SK-N-SH treated with all-trans-retinoic acid at 6 μM for 48 hours (cell line): ENCODE measurements around the gene TBL1XR1.

ENCODE experiments used
- ATAC-seq: fragments of 200-7000 bp; cut with Tn5 transposase; 3 replicates; pipeline ENCODE4 v1.9.1; 2020; ENCODE audit warnings: mild to moderate bottlenecking, moderate library complexity
- ARNTL ChIP-seq: fragments of 450-650 bp; formaldehyde crosslinking; IDR thresholded peaks from 2 replicates; pipeline ENCODE4 v1.5.0; 2020; ENCODE audit warnings: low read depth, mild to moderate bottlenecking, moderate library complexity, borderline replicate concordance
- BACH2 ChIP-seq: fragments of 250-450 bp; sonication (Bioruptor Pico); IDR thresholded peaks from 2 replicates; pipeline ENCODE4 v1.9.0; 2021; ENCODE audit warnings: mild to moderate bottlenecking, borderline replicate concordance
- CSDC2 ChIP-seq: fragments of 250-450 bp; sonication (Bioruptor Pico); IDR thresholded peaks from 2 replicates; pipeline ENCODE4 v1.5.0; 2020; ENCODE audit warnings: mild to moderate bottlenecking, moderate library complexity
- CSRNP3 ChIP-seq: fragments of 250-450 bp; sonication (Bioruptor Pico); IDR thresholded peaks from 2 replicates; pipeline ENCODE4 v1.5.1; 2021; ENCODE audit warnings: mild to moderate bottlenecking, moderate library complexity
- ESRRG ChIP-seq: fragments of 250-450 bp; sonication (Bioruptor Pico); IDR thresholded peaks from 2 replicates; pipeline ENCODE4 v1.6.1; 2021; ENCODE audit warnings: mild to moderate bottlenecking
- GLIS3 ChIP-seq: fragments of 250-450 bp; sonication (Bioruptor Pico); IDR thresholded peaks from 2 replicates; pipeline ENCODE4 v1.5.0; 2020; ENCODE audit warnings: mild to moderate bottlenecking, moderate library complexity
- ISL1 ChIP-seq: fragments of 250-450 bp; sonication (Bioruptor Pico); IDR thresholded peaks from 2 replicates; pipeline ENCODE4 v2.1.2; 2022; ENCODE audit warnings: mild to moderate bottlenecking, moderate library complexity
- OSR1 ChIP-seq: fragments of 250-450 bp; sonication (Bioruptor Pico); IDR thresholded peaks from 2 replicates; pipeline ENCODE4 v1.8.0; 2022; ENCODE audit warnings: moderate library complexity, mild to moderate bottlenecking, inconsistent platforms
- PATZ1 ChIP-seq: fragments of 250-450 bp; sonication (Bioruptor Pico); IDR thresholded peaks from 2 replicates; pipeline ENCODE4 v1.8.0; 2020; ENCODE audit warnings: mild to moderate bottlenecking, moderate library complexity, borderline replicate concordance
- POU6F1 ChIP-seq: fragments of 250-450 bp; sonication (Bioruptor Pico); IDR thresholded peaks from 2 replicates; pipeline ENCODE4 v1.8.0; 2021; ENCODE audit warnings: low read depth, mild to moderate bottlenecking, moderate library complexity, borderline replicate concordance
- PPARA ChIP-seq: fragments of 250-450 bp; sonication (Bioruptor Pico); IDR thresholded peaks from 2 replicates; pipeline ENCODE4 v1.5.0; 2020; ENCODE audit warnings: mild to moderate bottlenecking, borderline replicate concordance
- RARB ChIP-seq: fragments of 250-450 bp; sonication (Bioruptor Pico); IDR thresholded peaks from 2 replicates; pipeline ENCODE4 v1.8.0; 2021; ENCODE audit warnings: mild to moderate bottlenecking, moderate library complexity
- TCF4 ChIP-seq: fragments of 250-450 bp; sonication (Bioruptor Pico); IDR thresholded peaks from 2 replicates; pipeline ENCODE4 v1.8.0; 2021; ENCODE audit warnings: mild to moderate bottlenecking, moderate library complexity, borderline replicate concordance
- TOX ChIP-seq: fragments of 250-450 bp; sonication (Bioruptor Pico); IDR thresholded peaks from 2 replicates; pipeline ENCODE4 v1.8.0; 2021; ENCODE audit warnings: mild to moderate bottlenecking, moderate library complexity, borderline replicate concordance
- TSHZ2 ChIP-seq: fragments of 250-450 bp; sonication (Bioruptor Pico); IDR thresholded peaks from 2 replicates; pipeline ENCODE4 v1.5.0; 2020; ENCODE audit warnings: mild to moderate bottlenecking, moderate library complexity
- ZC3H10 ChIP-seq: fragments of 250-450 bp; sonication (Bioruptor Pico); IDR thresholded peaks from 2 replicates; pipeline ENCODE4 v1.5.1; 2021; ENCODE audit warnings: mild to moderate bottlenecking, moderate library complexity
- ZFP3 ChIP-seq: fragments of 250-450 bp; sonication (Bioruptor Pico); IDR thresholded peaks from 2 replicates; pipeline ENCODE4 v1.5.0; 2020; ENCODE audit warnings: mild to moderate bottlenecking, moderate library complexity
- ZNF565 ChIP-seq: fragments of 450-650 bp; formaldehyde crosslinking; conservative IDR thresholded peaks from 2 replicates; pipeline ENCODE4 v1.5.0; 2020; ENCODE audit warnings: low read depth, mild to moderate bottlenecking, moderate library complexity
- ZNF70 ChIP-seq: fragments of 450-650 bp; formaldehyde crosslinking; IDR thresholded peaks from 2 replicates; pipeline ENCODE4 v1.5.0; 2020; ENCODE audit warnings: mild to moderate bottlenecking, moderate library complexity
- ZNF8 ChIP-seq: fragments of 450-650 bp; formaldehyde crosslinking; IDR thresholded peaks from 2 replicates; pipeline ENCODE4 v1.5.0; 2020; ENCODE audit warnings: mild to moderate bottlenecking, moderate library complexity

Gene TBL1XR1

GRCh38 chr3:177238686-177239216, 41.5 kb upstream of the TBL1XR1 start:
- TF ChIP-seq ZC3H10 (CRISPR knock-in tag) (no peak), CSRNP3 (no peak), CSDC2 (CRISPR knock-in tag) (no peak), ZNF565 (no peak), PATZ1 (CRISPR knock-in tag) (no peak), RARB (no peak), TCF4 (no peak), TOX (CRISPR knock-in tag) (no peak), POU6F1 (no peak), BACH2 (CRISPR knock-in tag) (no peak), OSR1 (no peak), ESRRG (CRISPR knock-in tag) (no peak)
- TF ChIP-seq, all 23 proteins: peak for 0
- no peak for ATAC-seq

- ATAC-seq, result no peak
- TF ChIP-seq PPARA (no peak), TSHZ2 (CRISPR knock-in tag) (no peak), GLIS3 (CRISPR knock-in tag) (no peak), ESRRG (CRISPR knock-in tag) (no peak), RARB (no peak), ZFP3 (CRISPR knock-in tag) (no peak), TCF4 (no peak), CSDC2 (CRISPR knock-in tag) (no peak), ARNTL (CRISPR knock-in tag) (no peak), ZNF8 (CRISPR knock-in tag) (no peak), ZC3H10 (CRISPR knock-in tag) (no peak), POU6F1 (no peak), CSRNP3 (no peak), BACH2 (CRISPR knock-in tag) (no peak), ISL1 (CRISPR knock-in tag) (no peak)
- TF ChIP-seq, all 23 proteins: peak for 0
Observed at GRCh38 chr3:177237206-177237605, 39.9 kb upstream of the TBL1XR1 start.

GRCh38 chr3:177236704-177237103, 39.4 kb upstream of the TBL1XR1 start:
- no peak for ATAC-seq
- TF ChIP-seq GLIS3 (CRISPR knock-in tag) (no peak), OSR1 (no peak), ZNF565 (no peak), PATZ1 (CRISPR knock-in tag) (no peak), ZNF70 (CRISPR knock-in tag) (no peak), TOX (CRISPR knock-in tag) (no peak), CSRNP3 (no peak)
